DMS53 treated with DMSO at 0.1 percent for 48 hours (cell line): ENCODE results near the gene PDIA2.

Source experiments
- DNase-seq: peaks from one replicate; lab custom pipeline; 2025; ENCODE audit not compliant: unreplicated experiment; lab: John Stamatoyannopoulos, UW

The PDIA2 gene

DNA sequence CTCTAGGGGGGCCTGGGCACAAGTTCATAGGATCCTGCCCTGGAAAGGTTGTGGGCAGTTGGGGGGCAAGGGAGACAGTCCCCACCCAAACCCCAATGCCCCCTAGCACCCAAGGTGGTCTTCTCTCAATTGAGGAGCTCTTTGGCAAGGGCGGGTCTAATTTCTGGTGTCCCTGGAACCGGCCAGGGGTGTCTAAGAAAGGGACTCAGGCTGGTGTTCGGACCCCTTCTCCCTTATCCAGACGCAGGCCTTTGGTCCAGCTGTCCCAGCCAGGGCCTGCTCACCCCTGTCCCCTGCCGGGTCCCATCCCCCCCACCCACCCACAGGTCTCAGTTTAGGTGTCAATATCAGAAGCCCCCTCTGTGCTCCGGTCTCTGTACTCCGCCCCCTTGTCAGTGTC, 3.4 kb upstream of the PDIA2 start:
- no peak for DNase-seq

DNA sequence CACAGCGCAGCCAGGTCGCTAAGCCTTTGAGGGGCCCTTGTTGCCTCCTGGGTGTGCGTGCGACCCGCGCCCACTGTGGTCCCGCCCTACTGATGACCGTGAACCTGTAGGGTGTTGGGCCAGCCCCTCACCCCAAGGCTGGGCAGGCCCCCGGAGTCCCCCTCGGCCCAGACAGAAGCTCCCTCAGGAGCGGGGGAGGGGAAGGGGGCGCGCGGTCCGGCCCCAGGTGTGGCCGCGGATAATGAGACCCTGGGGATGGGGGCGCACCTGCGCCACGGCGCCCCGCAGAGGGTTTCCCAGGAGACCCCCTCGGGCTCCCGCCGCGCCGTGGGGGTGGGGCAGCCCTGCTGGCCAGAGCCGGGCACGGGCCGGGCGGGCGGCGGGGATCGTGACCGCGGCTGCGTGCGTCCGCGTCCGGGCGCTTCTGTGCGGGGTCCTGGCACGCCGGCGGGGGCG, 2.9 kb upstream of the PDIA2 start:
- DNase-seq: no peak

DNA sequence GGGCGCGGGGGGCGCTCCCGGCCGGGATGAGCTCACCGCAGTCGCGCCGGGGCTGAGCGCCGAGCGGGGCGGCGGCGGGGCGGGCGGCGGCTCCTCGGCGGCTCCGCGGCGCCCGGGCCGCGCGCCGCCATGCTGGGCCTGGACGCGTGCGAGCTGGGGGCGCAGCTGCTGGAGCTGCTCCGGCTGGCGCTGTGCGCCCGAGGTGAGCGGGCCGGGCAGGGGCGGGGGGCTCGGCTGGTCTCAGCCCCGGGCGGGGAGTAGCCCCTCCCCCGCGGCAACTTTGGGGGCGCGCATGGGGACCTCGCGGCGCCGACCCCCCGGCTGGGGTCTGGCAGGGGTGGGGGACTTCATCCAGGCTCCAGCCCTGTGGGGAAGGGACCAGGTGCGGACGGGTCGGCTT, 2.4 kb upstream of the PDIA2 start, which contains the start of gene ARHGDIG:
Gene ARHGDIG, plus strand, starts transcription at position 40 of the 400 bp plus-strand sequence. Its CDS starts 90 bp downstream, at position 130.
- DNase-seq: no peak

DNA sequence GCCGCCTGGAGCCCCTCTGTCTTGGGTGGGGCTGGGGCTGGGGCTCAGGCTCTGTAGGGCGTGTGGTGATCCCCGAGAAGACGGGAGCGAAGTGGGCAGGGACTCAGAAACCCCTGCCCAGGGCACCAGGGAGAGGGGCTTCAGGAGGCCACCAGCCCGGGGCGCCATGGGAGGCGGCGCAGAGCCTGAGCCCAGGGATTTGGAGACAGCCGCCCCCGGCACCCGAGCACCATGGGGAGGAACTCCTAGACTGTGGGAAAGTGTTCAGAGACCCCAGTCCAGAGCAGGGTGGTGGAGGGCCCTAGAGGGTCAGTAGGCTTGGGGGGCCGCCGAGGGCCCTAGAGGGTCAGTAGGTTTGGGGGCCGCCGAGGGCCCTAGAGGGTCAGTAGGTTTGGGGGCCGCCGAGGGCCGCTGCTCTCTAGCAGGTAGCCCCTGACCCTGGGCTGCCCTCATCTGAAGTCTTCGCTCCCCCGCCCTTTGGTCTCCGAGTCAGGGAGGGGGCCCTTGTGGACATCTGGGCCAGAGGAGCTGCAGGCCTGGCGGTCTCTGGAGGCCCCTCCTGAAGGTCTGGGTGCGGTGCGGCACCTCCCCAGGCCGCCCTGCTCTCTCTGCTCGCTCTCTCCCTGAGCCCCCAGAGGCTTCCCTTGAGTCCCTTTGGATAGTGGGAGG, 1.8 kb upstream of the PDIA2 start:
- DNase-seq: no peak

DNA sequence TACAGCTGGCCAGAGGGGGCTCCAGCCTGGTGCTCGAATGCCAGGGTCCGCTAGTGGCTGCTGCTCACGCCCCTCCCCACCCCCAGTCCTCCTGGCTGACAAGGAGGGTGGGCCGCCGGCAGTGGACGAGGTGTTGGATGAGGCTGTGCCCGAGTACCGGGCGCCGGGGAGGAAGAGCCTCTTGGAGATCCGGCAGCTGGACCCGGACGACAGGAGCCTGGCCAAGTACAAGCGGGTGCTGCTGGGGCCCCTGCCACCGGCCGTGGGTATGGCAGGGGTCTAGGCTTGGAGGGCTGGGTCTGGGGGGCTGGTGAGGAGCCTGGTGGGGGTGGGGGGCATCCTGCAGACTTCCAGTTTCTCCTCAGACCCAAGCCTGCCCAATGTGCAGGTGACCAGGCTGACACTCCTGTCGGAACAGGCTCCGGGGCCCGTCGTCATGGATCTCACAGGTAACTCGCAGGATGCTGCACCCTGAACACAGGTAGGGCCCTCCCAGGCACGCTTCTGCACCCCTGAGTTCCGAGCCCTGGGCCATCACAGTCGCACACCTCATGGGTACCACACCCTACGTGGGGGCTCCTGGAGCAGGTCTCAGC, 1.2 kb upstream of the PDIA2 start:
- no peak for DNase-seq

DNA sequence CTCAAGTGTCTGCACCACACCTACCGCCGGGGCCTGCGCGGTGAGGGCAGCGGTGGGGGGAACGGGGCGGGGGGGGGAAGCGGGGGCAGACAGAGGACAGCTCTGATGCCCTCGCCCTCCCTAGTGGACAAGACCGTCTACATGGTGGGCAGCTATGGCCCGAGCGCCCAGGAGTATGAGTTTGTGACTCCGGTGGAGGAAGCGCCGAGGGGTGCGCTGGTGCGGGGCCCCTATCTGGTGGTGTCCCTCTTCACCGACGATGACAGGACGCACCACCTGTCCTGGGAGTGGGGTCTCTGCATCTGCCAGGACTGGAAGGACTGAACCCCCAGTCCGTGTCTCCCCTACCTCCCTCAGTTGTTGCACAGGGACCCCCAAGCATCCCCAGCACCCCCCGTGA, 473 bp upstream of the PDIA2 start:
- no peak for DNase-seq

DNA sequence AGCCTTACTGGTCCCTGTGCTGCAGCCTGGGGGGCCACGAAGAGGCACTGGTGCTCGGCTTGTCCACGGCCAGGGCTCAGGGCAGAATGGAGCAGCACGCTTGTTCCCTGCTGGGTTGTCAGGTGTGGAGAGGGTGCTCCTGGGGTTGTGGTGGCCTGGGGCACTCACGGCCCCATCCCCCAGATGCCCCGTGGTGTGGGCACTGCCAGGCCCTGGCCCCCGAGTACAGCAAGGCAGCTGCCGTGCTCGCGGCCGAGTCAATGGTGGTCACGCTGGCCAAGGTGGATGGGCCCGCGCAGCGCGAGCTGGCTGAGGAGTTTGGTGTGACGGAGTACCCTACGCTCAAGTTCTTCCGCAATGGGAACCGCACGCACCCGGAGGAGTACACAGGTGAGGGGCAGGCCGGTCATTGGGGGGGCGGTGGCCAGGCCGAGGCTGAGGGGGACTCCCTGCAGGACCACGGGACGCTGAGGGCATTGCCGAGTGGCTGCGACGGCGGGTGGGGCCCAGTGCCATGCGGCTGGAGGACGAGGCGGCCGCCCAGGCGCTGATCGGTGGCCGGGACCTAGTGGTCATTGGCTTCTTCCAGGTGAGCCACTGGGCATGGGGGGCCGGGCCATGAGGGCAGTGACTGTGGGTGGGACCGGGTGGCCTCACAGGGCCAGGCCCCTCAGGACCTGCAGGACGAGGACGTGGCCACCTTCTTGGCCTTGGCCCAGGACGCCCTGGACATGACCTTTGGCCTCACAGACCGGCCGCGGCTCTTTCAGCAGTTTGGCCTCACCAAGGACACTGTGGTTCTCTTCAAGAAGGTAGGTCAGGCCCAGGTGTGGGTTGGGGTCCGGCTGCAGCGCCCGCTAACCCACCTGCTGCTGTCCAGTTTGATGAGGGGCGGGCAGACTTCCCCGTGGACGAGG, 1.5 kb downstream of the PDIA2 start:
- no peak for DNase-seq

DNA sequence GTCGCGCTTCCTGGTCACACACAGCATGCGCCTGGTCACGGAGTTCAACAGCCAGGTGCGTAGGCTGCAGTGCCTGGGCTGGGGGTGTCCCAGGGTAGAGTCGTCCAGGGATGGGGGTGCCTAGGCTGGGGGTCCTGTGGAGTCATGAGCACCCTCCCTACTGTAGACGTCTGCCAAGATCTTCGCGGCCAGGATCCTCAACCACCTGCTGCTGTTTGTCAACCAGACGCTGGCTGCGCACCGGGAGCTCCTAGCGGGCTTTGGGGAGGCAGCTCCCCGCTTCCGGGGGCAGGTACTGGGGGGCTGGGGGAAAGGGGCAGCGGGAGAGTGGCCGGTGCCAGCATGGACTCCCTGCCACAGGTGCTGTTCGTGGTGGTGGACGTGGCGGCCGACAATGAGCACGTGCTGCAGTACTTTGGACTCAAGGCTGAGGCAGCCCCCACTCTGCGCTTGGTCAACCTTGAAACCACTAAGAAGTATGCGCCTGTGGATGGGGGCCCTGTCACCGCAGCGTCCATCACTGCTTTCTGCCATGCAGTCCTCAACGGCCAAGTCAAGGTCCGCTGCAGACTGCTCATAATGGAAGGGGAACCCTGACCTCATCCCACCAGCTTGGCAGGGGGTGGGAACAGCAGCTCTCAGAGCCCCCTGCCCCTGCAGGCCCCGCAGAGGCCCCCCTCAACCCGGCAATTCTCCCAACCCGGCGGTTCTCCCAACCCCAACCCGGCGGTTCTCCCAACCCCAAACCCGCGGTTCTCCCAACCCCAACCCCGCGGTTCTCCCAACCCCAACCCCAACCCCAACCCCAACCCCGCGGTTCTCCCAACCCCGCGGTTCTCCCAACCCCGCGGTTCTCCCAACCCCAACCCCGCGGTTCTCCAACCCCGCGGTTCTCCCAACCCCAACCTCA, 2.4 kb downstream of the PDIA2 start:
- DNase-seq: no peak

DNA sequence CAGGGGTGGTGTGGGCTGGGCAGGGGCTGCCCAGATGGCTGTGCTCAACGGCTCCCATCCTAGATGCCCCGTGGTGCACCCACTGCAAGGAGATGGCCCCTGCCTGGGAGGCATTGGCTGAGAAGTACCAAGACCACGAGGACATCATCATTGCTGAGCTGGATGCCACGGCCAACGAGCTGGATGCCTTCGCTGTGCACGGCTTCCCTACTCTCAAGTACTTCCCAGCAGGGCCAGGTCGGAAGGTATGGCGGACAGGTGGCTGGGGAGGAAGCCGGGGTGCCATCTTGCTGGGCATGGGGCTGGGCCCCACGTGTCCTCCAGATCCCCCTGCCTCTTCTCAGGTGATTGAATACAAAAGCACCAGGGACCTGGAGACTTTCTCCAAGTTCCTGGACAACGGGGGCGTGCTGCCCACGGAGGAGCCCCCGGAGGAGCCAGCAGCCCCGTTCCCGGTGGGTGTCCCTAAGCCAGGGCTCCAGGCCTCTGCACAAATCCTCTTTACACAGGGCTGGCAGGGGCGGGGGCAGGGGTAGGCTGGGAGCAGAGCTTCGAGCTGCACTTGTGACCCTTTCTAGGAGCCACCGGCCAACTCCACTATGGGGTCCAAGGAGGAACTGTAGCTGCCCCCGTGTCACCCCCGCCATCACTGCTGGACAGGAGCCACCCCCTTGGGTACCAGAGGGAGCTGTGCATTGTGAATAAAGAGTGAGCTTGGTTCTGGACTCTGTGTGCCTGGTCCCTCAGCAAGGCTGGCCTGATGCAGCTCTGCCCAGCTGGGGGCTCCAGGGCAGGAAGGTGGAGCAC, 3.7 kb downstream of the PDIA2 start:
- DNase-seq: no peak

DNA sequence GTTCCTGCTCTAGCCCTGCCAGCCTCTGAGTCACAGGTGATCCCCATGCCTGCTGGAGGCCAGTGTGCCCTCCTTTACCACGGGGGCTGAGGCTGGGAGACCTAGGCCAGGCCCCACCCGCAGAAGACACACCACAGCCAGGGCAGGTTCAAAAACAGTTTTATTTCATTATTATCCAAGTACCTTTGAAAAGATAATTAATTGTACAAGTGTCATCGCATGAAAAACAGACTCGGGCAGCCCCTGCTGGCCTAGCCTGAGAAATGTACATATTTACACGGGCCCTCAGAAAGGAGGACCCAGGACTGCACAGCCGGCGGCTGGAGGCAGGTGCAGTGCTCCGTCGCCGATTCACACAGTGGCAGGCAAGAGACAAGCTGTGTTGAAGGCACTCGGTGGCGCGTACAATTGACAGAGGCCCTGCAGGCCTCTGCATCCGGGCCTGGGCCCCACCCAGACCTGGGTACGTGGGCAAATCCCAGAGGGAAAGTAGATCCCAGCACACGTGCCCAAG, 4.4 kb downstream of the PDIA2 start:
- peak; percentile 40 for DNase-seq

DNA sequence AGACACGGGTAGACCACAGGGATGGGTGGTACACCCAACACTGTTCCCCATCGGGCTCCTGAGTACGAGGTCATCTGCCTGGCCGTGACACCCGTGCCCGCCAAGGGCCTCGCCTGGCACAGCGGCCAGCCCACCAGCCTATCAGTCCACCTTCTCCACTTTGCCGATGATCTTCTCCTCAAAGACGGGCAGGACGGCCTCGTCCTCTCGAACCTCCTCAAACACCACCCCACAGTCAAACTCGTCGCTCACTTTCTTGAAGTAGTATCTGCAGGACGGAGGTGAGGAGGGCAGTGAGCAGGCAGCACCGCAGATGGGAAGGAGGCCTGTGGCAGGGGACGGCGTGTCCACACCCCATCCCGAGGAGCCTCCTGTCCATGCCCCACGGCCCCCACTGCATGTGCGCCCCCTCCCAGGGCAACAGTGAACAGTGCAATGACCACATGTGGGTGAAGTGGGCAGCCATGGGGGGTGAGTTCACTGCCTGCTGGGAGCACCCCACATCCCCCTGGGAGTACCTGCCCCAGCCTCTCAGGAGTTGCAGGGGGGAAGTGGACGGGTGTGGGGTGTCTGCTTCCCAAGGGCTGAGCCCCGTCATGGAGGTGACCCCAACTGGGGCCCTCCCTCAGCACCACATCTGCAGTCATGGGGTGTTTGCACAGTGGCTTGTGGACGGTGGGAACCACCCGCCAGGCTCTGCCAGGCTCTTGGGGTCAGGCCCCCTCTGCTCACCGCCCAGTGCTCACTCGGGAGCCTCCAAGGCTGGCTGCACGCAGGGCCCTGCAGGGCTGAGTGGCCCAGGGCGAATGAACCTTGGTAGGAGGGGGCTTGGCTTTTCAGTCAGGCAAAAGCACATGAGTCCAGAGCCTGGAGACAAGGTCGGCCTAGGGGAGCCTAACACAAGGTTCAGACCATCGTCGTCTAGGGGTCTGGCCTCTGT, 5.3 kb downstream of the PDIA2 start:
- DNase-seq: no peak

DNA sequence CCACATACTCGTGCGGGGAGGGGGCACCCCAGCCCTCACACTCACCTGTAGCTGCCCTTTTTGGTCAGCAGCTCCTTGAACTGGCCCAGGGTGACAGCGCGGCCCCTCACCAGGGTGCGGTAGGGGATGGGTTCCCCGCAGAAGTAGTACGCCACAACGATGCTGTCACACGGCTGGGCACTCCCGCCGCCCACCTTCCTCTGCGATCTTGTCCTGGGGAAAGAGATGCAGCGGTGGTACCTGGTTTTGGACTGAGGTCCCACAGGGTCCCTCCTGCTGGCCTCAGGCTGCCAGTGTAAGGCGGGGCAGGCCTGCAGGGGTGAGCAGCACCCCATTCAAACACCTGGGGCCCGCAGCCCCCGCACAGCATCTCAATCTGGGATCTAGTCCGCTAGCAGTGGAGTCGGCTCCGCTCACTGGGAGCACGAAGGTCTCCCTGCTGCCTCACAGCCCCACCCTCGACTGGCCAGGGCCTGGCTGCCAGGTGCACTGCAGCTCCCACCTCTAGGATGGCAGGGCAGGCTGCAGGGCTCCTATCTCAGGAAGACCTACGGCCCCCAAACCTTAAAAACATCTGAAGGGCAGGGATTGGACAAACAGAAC, 6.5 kb downstream of the PDIA2 start:
- DNase-seq: no peak

DNA sequence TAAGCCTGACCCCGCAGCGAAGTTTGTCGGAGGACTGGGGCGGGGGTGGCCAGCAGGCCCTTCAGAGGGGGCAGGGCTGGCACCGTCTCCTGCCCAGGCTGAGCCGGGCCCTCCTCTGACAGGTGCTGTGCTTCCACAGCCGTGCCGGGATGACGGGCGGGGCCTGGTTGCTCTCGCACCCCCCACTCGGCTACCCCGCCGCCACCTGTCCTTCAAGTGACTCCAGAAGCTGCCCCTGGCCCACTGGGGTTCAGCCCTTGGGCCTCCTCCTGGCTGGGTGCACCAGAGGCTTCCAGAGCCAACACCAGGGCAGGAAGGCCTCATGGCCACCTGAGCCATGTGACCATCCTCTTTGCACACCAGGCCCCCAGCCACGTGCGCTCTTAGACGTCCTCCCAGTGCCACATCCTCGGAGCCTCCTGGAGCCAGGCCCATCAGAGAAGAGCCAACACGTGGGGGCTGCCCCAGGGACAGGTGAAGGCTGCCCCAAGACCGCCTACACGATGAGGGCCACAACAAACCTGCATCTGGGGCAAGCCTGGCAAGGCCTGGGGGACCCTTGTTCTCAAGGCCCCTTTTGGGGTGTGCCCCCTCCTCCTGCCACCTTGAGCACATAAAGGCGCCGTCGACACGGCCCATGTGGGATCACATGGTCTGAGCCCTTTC, 7.2 kb downstream of the PDIA2 start:
- no peak for DNase-seq

DNA sequence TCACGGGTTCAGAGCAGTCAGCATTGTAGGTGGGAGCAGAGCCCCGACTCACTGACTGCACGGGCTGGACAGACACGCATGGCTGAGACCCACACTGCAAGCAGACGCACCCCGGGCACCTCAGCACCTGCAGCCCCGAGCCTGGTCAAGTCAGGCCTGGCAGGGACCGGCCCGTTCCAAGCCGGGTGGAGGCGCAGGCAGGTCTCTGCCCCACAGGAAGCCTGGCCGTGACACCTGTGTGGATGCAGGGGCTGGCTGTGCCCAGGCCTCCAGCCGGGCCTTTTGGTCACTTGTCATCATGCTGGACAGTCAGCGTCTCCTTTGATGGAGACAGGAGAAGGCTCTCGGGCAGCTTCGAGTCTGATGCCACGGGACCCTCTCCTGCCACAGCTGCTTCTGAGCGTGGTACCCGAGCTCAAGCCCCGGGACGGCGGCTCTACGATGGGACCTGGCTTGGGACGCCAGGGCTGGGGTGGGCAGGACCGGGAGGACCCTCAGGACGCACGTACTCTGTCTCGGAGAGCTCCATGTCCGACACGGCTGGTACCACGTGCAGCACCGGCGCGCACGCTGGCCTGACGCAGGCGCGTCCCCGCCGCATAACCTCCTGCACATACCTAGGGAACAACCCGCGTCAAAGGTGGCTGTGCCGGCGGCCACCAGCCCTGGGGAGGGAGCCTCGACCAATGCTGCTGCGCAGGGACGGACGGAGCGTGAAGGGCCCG, 7.9 kb downstream of the PDIA2 start:
- no peak for DNase-seq

DNA sequence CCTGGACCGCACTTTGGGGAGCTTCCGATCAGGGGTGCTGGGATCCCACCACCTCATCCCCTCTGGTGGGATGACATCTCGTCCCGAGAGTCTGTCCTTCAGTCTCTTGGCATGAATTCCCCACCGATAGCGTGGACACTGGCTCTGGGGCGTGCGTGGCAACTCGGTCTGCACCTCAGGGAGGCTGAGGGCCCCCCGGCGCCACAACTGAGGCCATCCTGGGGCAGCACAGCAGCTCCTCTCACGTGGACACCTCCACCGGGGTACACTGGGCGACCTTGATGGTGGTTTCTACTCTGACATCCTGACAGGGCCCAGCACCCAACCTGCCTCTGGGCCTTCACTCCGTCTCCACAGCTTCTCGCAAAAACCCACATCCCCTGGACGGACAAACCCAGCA, 8.6 kb downstream of the PDIA2 start:
- DNase-seq: no peak

DNA sequence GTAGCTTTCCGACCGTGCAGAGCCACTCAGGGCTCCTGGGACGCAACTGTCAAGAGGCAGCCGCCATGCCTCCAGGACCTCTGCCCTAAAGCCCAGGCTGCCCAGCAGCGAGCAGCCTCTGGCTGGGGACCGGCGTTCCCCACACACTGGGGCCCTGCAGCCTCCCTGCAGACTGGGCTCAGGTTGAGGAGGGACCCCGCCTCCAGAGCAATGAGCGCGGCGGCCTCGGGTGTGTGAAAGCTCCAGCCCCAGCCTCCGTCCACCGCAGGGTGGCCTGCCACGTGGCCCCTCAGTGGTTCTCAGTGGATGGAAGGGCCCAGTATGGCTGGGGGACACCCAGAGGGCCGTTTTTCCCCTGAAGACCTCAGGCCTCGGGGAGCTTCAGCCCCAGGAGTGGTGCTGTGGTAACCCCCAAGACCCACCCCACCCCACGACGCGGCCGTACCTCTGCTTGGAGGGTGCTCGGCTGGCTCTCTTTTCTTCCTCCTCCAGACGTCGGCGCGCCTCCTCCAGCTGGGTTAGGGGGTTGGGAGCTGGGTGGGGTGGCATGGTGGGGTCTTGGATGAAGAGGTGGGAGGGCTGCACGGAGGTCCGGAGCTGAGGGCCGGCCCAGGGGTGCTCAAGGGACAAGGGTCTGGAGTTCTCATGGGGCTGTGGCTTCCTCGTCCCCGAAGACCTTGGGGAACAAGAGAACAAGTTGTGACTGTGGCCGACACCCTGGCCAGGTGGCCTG, 10.2 kb downstream of the PDIA2 start:
- no peak for DNase-seq
